CD8-positive, alpha-beta memory T cell (primary cell): ENCODE measurements around the gene TNFSF9. TPM values are rescaled to one million over a fixed set of nuclear protein-coding genes. Genes with fewer than 3 reads are reported as not detected.
A peak's percentile ranks its signal among the peaks of the same experiment; 100 is the strongest.
"Not testable (repeated sequence)": the region's sequence is repeated elsewhere in the genome, so short reads cannot be mapped to it uniquely, and the experiment has no call there.

Experiments
- CTCF ChIA-PET: fragments of 350-600 bp; sonication (Branson Sonifier 250); formaldehyde crosslinking; loops from one replicate; lab custom pipeline; 2021; ENCODE audit warnings: antibody characterized with exemption; lab: Charles Lee
- POLR2A ChIA-PET: fragments of 350-600 bp; sonication (Branson Sonifier 250); formaldehyde crosslinking; loops from one replicate; lab custom pipeline; 2021; ENCODE audit warnings: antibody characterized with exemption; lab: Charles Lee
- DNase-seq, 5 donors: peaks; one replicate each; pipeline versions ENCODE4 v3.0.0 to v3.0.0-alpha.2; 2020 to 2022; ENCODE audit warnings: mixed read lengths in 1 of 5
- H3K27ac ChIP-seq: one replicate; pipeline ENCODE4 v1.7.0; 2013; ENCODE audit warnings: low read depth, mild to moderate bottlenecking, low read length, moderate library complexity
- H3K27me3 ChIP-seq: 2 replicates; pipeline ENCODE4 v1.7.0; 2013; ENCODE audit warnings: low read length, mild to moderate bottlenecking; ENCODE audit not compliant: insufficient read depth, poor library complexity, severe bottlenecking
- H3K36me3 ChIP-seq: 2 replicates; pipeline ENCODE4 v1.7.0; 2013; ENCODE audit warnings: mild to moderate bottlenecking, low read length, moderate library complexity; ENCODE audit not compliant: insufficient read depth
- H3K4me1 ChIP-seq: 2 replicates; pipeline ENCODE4 v1.7.0; 2013; ENCODE audit warnings: mild to moderate bottlenecking, low read length, moderate library complexity; ENCODE audit not compliant: insufficient read depth
- H3K4me3 ChIP-seq: 2 replicates; pipeline ENCODE4 v1.7.0; 2013; ENCODE audit warnings: mild to moderate bottlenecking, low read length
- H3K9me3 ChIP-seq: 2 replicates; pipeline ENCODE4 v1.7.0; 2013; ENCODE audit warnings: mild to moderate bottlenecking, low read length
- H3K27ac Mint-ChIP-seq, 8 donors: one replicate each; pipeline ENCODE4 v1.8.0; 2020 to 2021; ENCODE audit warnings: mixed read lengths in 8 of 8, mild to moderate bottlenecking in 6 of 8, inconsistent platforms in 3 of 8, moderate library complexity in 3 of 8
- H3K27me3 Mint-ChIP-seq, 2 donors: one replicate each; pipeline ENCODE4 v1.8.0; 2020 to 2021; ENCODE audit warnings: mixed read lengths in 2 of 2, mild to moderate bottlenecking in 1 of 2, moderate library complexity in 1 of 2
- H3K36me3 Mint-ChIP-seq, 3 donors: one replicate each; pipeline ENCODE4 v1.8.0; 2020 to 2021; ENCODE audit warnings: mixed read lengths in 3 of 3, inconsistent platforms in 1 of 3, mild to moderate bottlenecking in 1 of 3
- H3K4me1 Mint-ChIP-seq, 3 donors: one replicate each; pipeline ENCODE4 v1.8.0; 2020 to 2021; ENCODE audit warnings: mixed read lengths in 3 of 3, inconsistent platforms in 1 of 3, mild to moderate bottlenecking in 1 of 3
- H3K4me3 Mint-ChIP-seq, 7 donors: one replicate each; pipeline ENCODE4 v1.8.0; 2020 to 2021; ENCODE audit warnings: mixed read lengths in 7 of 7, mild to moderate bottlenecking in 6 of 7, moderate library complexity in 4 of 7, inconsistent platforms in 2 of 7
- H3K9me3 Mint-ChIP-seq, 5 donors: one replicate each; pipeline ENCODE4 v1.8.0; 2020 to 2022; ENCODE audit warnings: mixed read lengths in 5 of 5, mild to moderate bottlenecking in 3 of 5, moderate library complexity in 2 of 5, inconsistent platforms in 1 of 5
- polyA plus RNA-seq: library from polyadenylated mRNA; unstranded; fragments of 300-500 nt; fragmentation: Illumina TruSeq; gene quantifications from one replicate; pipeline ENCODE4 v1.2.3, GENCODE V29; 2021
- total RNA-seq, 2 experiments: library from RNA; stranded (reverse); gene quantifications; one replicate each; pipeline ENCODE4 v1.2.3, GENCODE V29; 2021

Gene TNFSF9
- total and polyA plus RNA-seq, 3 experiments from 2014 or later, result 4.5 to 12.1 (median 11.3) TPM

DNA sequence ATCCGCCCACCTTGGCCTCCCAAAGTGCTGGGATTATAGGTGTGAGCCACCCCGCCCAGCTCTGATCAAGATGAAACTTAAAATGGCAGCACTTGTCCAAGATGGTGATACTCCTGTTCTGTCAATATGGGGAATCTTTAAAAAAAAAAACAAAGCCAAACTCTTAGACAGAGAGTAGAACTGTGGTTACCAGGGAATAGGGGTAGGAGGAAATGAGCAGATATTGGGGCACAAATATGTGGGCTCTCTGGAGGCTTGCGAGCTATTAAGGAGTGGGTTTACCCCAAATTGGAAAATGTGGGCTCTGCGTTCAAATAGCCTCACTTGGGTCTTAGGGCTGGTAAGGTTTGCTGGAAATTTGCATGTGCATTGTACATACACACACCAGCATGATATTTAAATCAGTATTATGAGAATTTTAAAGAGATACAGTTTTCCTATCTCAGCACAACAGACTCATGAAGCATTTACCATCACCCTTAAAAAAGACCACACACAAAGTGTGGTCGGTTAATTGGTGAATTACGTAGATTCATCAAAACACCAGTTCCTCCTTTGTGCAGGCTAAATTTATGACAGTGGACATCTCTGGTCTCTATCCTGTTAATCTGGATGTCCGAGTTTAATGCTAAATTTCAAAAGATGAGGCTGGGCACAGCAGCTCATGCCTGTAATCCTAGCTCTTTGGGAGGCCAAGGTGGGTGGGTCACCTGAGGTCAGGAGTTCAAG is 48.8 kb downstream of the TNFSF9 start:
- no peaks in the 10 kb centered on the region for H3K36me3 ChIP-seq
- H3K27me3 Mint-ChIP-seq, result peaks cover 0 to 2% of the 10 kb centered on the region in 2 donors
- ChIA-PET CTCF (no interaction called here), POLR2A (interaction anchor here (0.6 kb wide), 1 partner anchor 1854 kb away, joined by 6 read pairs; no protein-coding TSS in a partner anchor)
- H3K9me3 ChIP-seq, result no peaks in the 10 kb centered on the region
- no peak overlapping the region for H3K4me3 ChIP-seq
- peak overlapping the region; percentile 1 for H3K27ac ChIP-seq
- H3K9me3 Mint-ChIP-seq, result no peaks in the 10 kb centered on the region
- H3K27me3 ChIP-seq, result no peaks in the 10 kb centered on the region
- peaks cover 0 to 3% (median 0%) of the 10 kb centered on the region in 3 donors for H3K4me1 Mint-ChIP-seq
- no peak overlapping the region for H3K4me3 Mint-ChIP-seq
- H3K27ac Mint-ChIP-seq, result no peak overlapping the region
- no peaks in the 10 kb centered on the region for H3K36me3 Mint-ChIP-seq
- peaks cover 7% of the 10 kb centered on the region for H3K4me1 ChIP-seq
- no peak for DNase-seq

DNA sequence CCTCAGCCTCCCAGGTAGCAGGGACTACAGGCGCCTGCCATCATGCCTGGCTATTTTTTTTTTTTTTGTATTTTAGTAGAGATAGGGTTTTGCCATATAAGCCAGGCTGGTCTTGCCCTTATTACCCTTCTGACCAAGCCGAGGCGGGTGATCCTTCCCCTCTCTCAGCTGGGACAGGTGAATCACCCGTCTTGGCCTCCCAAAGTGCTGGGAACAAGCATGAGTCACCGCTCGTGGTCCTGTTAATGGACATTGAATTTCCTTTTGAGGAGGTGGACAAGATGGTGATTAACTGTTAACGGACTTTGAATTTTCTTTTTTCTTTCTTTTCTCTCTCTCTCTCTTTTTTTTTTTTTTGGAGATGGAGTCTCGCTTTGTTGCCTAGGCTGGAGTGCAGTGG is 49.5 kb downstream of the TNFSF9 start:
- Histone ChIP-seq H3K27me3 (no peaks in the 10 kb centered on the region), H3K4me1 (peaks cover 7% of the 10 kb centered on the region), H3K36me3 (no peaks in the 10 kb centered on the region), H3K4me3 (no peak overlapping the region), H3K9me3 (no peaks in the 10 kb centered on the region), H3K27ac (no peak overlapping the region)
- Mint-ChIP-seq H3K4me1 (peaks cover 0 to 3% (median 0%) of the 10 kb centered on the region in 3 donors), H3K4me3 (no peak overlapping the region), H3K27ac (no peak overlapping the region), H3K27me3 (peaks cover 0 to 2% of the 10 kb centered on the region in 2 donors), H3K9me3 (no peaks in the 10 kb centered on the region), H3K36me3 (no peaks in the 10 kb centered on the region)
- no peak for DNase-seq
- ChIA-PET POLR2A (no interaction called here), CTCF (no interaction called here)

DNA sequence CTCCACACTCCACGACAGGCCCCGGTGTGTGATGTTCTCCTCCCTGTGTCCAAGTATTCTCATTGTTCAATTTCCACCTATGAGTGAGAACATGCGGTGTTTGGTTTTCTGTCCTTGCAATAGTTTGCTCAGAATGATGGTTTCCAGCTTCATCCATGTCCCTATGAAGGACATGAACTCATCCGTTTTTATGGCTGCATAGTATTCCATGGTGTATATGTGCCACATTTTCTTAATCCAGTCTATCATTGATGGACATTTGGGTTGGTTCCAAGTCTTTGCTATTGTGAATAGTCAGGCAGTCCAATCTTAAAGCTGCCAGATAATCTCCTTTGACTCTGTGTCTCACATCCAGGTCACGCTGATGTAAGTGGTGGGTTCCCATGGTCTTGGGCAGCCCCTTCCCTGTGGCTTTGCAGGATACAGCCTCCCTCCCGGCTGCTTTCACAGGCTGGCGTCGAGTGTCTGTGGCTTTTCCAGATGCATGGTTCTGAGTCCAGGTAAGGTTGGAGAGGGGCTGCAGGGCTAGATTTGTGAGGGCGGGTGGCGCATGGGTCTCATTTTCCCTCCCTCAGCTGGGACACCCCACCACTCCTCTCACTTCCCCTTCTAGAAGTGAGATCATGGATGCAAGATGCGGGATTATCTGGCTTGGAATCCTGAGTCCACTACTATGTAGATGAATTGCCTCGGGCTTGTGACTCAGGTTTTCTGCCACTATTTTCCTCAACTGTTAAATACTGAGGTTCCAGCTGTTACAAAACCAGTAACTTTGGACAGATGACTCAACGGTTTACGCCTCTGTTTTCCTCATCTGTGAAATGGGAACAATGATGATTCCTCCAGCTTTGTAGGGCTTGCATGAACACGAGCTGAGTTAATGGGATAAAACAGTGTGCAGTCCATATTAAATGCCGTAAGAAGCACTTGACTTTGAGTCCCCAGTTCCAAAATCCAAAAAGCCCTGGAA is 52.0 kb downstream of the TNFSF9 start:
- POLR2A ChIA-PET, H3K4me3 ChIP-seq, H3K4me3 Mint-ChIP-seq, H3K27ac ChIP-seq, H3K27me3 ChIP-seq, DNase-seq, H3K27ac Mint-ChIP-seq, H3K9me3 Mint-ChIP-seq, H3K36me3 Mint-ChIP-seq, CTCF ChIA-PET, H3K9me3 ChIP-seq, H3K36me3 ChIP-seq: not testable (repeated sequence)
- H3K4me1 Mint-ChIP-seq, result peaks cover 12 to 14% (median 12%) of the 10 kb centered on the region in 3 donors
- H3K27me3 Mint-ChIP-seq, result peaks cover 11 to 12% of the 10 kb centered on the region in 2 donors
- peaks cover 12% of the 10 kb centered on the region for H3K4me1 ChIP-seq

Other genes starting within 250 kb of the TNFSF9 start
- gene ACER1, start 197.4 kb upstream of the TNFSF9 start, total RNA-seq, result not detected
- gene ACER1, start 197.4 kb upstream of the TNFSF9 start, polyA plus RNA-seq, result 2.4 TPM
- 100 to 1,000 TPM; 197 to 201 TPM for gene CLPP, start 169.5 kb upstream of the TNFSF9 start, total RNA-seq
- 175 TPM for gene CLPP, start 169.5 kb upstream of the TNFSF9 start, polyA plus RNA-seq
- 10 to 100 TPM; 25.5 to 34.3 TPM for gene ALKBH7, start 158.2 kb upstream of the TNFSF9 start, total RNA-seq
- 82.2 TPM for gene ALKBH7, start 158.2 kb upstream of the TNFSF9 start, polyA plus RNA-seq
- gene PSPN, start 155.1 kb upstream of the TNFSF9 start, total RNA-seq, result 1 to 10 TPM; 1.6 to 1.8 TPM
- gene PSPN, start 155.1 kb upstream of the TNFSF9 start, polyA plus RNA-seq, result 0.76 TPM
- 10 to 100 TPM; 63.3 to 66.2 TPM for gene GTF2F1, start 137.9 kb upstream of the TNFSF9 start, total RNA-seq
- gene GTF2F1, start 137.9 kb upstream of the TNFSF9 start, polyA plus RNA-seq, result 25.2 TPM
- gene KHSRP, start 106.2 kb upstream of the TNFSF9 start, total RNA-seq, result 100 to 1,000 TPM; 456 to 459 TPM
- 22.0 TPM for gene KHSRP, start 106.2 kb upstream of the TNFSF9 start, polyA plus RNA-seq
- gene SLC25A41, start 97.3 kb upstream of the TNFSF9 start, total RNA-seq, result under 1 TPM; 0.28 to 0.33 TPM
- gene SLC25A41, start 97.3 kb upstream of the TNFSF9 start, polyA plus RNA-seq, result not detected
- gene SLC25A23, start 71.2 kb upstream of the TNFSF9 start, total RNA-seq, result 10 to 100 TPM; 14.5 to 14.8 TPM
- 19.9 TPM for gene SLC25A23, start 71.2 kb upstream of the TNFSF9 start, polyA plus RNA-seq
- 1 to 10 TPM in 1 of 2 experiments, under 1 TPM in 1; 0.88 to 1.8 TPM for gene CRB3, start 66.8 kb upstream of the TNFSF9 start, total RNA-seq
- gene CRB3, start 66.8 kb upstream of the TNFSF9 start, polyA plus RNA-seq, result 4.1 TPM
- gene DENND1C, start 49.2 kb upstream of the TNFSF9 start, total RNA-seq, result 10 to 100 TPM; 51.9 to 55.1 TPM
- 93.2 TPM for gene DENND1C, start 49.2 kb upstream of the TNFSF9 start, polyA plus RNA-seq
- 1 to 10 TPM; 7.1 to 8.9 TPM for gene TUBB4A, start 28.7 kb upstream of the TNFSF9 start, total RNA-seq
- 5.9 TPM for gene TUBB4A, start 28.7 kb upstream of the TNFSF9 start, polyA plus RNA-seq
- 10 to 100 TPM; 63.1 to 70.0 TPM for gene CD70, start 60.1 kb downstream of the TNFSF9 start, total RNA-seq
- 4.0 TPM for gene CD70, start 60.1 kb downstream of the TNFSF9 start, polyA plus RNA-seq
- 100 to 1,000 TPM; 111 to 116 TPM for gene TNFSF14, start 139.1 kb downstream of the TNFSF9 start, total RNA-seq
- gene TNFSF14, start 139.1 kb downstream of the TNFSF9 start, polyA plus RNA-seq, result 30.7 TPM
- 1 to 10 TPM; 1.6 to 1.7 TPM for gene C3, start 189.6 kb downstream of the TNFSF9 start, total RNA-seq
- gene C3, start 189.6 kb downstream of the TNFSF9 start, polyA plus RNA-seq, result not detected
- gene GPR108, start 206.6 kb downstream of the TNFSF9 start, total RNA-seq, result 10 to 100 TPM; 72.0 to 74.0 TPM
- gene GPR108, start 206.6 kb downstream of the TNFSF9 start, polyA plus RNA-seq, result 108 TPM
- gene TRIP10, start 208.7 kb downstream of the TNFSF9 start, total RNA-seq, result 10 to 100 TPM; 44.6 to 47.8 TPM
- gene TRIP10, start 208.7 kb downstream of the TNFSF9 start, polyA plus RNA-seq, result 2.0 TPM
- 10 to 100 TPM; 21.3 TPM for gene SH2D3A, start 236.4 kb downstream of the TNFSF9 start, total RNA-seq
- 40.6 TPM for gene SH2D3A, start 236.4 kb downstream of the TNFSF9 start, polyA plus RNA-seq
- 10 to 100 TPM; 51.9 to 52.9 TPM for gene VAV1, start 241.7 kb downstream of the TNFSF9 start, total RNA-seq
- gene VAV1, start 241.7 kb downstream of the TNFSF9 start, polyA plus RNA-seq, result 28.4 TPM